K562 (cell line): ENCODE measurements around the gene SHISA7. TPM values are rescaled to one million over a fixed set of nuclear protein-coding genes. Genes with fewer than 3 reads are reported as not detected.

Experiments
- ATAC-seq: fragments of 200-7000 bp; cut with Tn5 transposase; 3 replicates; pipeline ENCODE4 v1.9.1; 2020; ENCODE audit warnings: moderate library complexity
- BruUV-seq: library from RNA; stranded (reverse); fragments of 400-500 nt; replicated peaks from 2 replicates; lab custom pipeline; 2021; lab: Mats Ljungman, UMichigan
- CTCF ChIA-PET: fragments of 300-600 bp; formaldehyde crosslinking; extraction: SDS; loops from one replicate; lab custom pipeline; 2021; ENCODE audit warnings: low intra/inter-chr PET ratio; lab: Yijun Ruan, JAX
- POLR2A ChIA-PET: fragments of 300-600, 350-650 bp; sonication (Branson Sonifier 250); formaldehyde crosslinking; extraction: SDS; loops from one replicate; lab custom pipeline; 2021; ENCODE audit warnings: antibody characterized with exemption, inconsistent platforms; lab: Yijun Ruan, JAX
- DNase-seq, 4 experiments: peaks; one replicate each; pipeline versions ENCODE4 v3.0.0 to v3.0.0-alpha.2; 2011 to 2018; ENCODE audit warnings: low spot score in 3 of 4, mixed read lengths in 3 of 4; ENCODE audit errors: extremely low read depth in 1 of 4
- FAIRE-seq: peaks from 2 replicates; lab custom pipeline; 2011; peaks lifted over from hg19 to GRCh38; lab: Jason Lieb, UNC
- H2AFZ ChIP-seq: 2 replicates; pipeline ENCODE4 v1.6.0; 2011; ENCODE audit warnings: low read depth, low read length, control low read depth, inconsistent platforms
- H3K27ac ChIP-seq: fragments of 200-600 bp; 3 replicates; pipeline ENCODE4 v1.8.0; 2011; ENCODE audit warnings: low read depth, mild to moderate bottlenecking, control low read depth, inconsistent platforms, low read length, moderate library complexity, mixed read lengths; ENCODE audit errors: extremely low read depth
- H3K27me3 ChIP-seq, 2 experiments: fragments of 300-600 bp in 1 of 2; 2 replicates in 1 of 2; 3 replicates in 1 of 2; pipeline versions ENCODE4 v1.6.0 to v1.8.0; 2011; ENCODE audit warnings: inconsistent platforms in 2 of 2, low read length in 2 of 2, mild to moderate bottlenecking in 1 of 2, mixed read lengths in 1 of 2, moderate library complexity in 1 of 2; ENCODE audit not compliant: control insufficient read depth in 2 of 2, insufficient read depth in 2 of 2
- H3K36me3 ChIP-seq: fragments of 300-600 bp; 3 replicates; pipeline ENCODE4 v1.8.0; 2011; ENCODE audit warnings: mild to moderate bottlenecking, low read length, inconsistent platforms; ENCODE audit not compliant: control insufficient read depth, insufficient read depth
- H3K4me1 ChIP-seq, 2 experiments: fragments of 200-600 bp in 1 of 2; replicated peaks in 1 of 2; 2 replicates in 1 of 2; 3 replicates in 1 of 2; pipeline versions ENCODE4 v1.5.1 to v1.8.0; 2011; ENCODE audit warnings: inconsistent platforms in 2 of 2, low read length in 2 of 2, mild to moderate bottlenecking in 1 of 2, mixed read lengths in 1 of 2, moderate library complexity in 1 of 2; ENCODE audit not compliant: control insufficient read depth in 2 of 2, insufficient read depth in 2 of 2
- H3K4me2 ChIP-seq: 2 replicates; pipeline ENCODE4 v1.6.1; 2011; ENCODE audit warnings: low read length, control low read depth, inconsistent platforms, mixed read lengths; ENCODE audit not compliant: insufficient read depth
- H3K4me3 ChIP-seq: fragments of 200-600 bp; sonication (generic), shearing (Covaris generic); 2 replicates; pipeline ENCODE4 v1.5.1; 2016; ENCODE audit warnings: control low read depth, inconsistent platforms
- H3K79me2 ChIP-seq: fragments of 200-600 bp; 3 replicates; pipeline ENCODE4 v1.8.0; 2011; ENCODE audit warnings: low read length, inconsistent platforms; ENCODE audit not compliant: control insufficient read depth, insufficient read depth
- H3K9ac ChIP-seq, 2 experiments: 2 replicates each; pipeline versions ENCODE4 v1.6.0 to v1.6.1; 2011; ENCODE audit warnings: low read depth in 2 of 2, low read length in 2 of 2, control low read depth in 1 of 2, inconsistent platforms in 1 of 2, mild to moderate bottlenecking in 1 of 2, mixed read lengths in 1 of 2; ENCODE audit not compliant: insufficient read depth in 1 of 2
- H3K9me1 ChIP-seq: one replicate; pipeline ENCODE4 v1.6.0; 2011; ENCODE audit warnings: inconsistent platforms, mild to moderate bottlenecking, low read length, moderate library complexity; ENCODE audit not compliant: control insufficient read depth, insufficient read depth
- H3K9me3 ChIP-seq: replicated peaks from 2 replicates; pipeline ENCODE4 v1.5.1; 2011; ENCODE audit warnings: low read depth, low read length, inconsistent platforms; ENCODE audit not compliant: control insufficient read depth, insufficient read depth
- H4K20me1 ChIP-seq: replicated peaks from 2 replicates; pipeline ENCODE4 v1.6.1; 2011; ENCODE audit warnings: low read length, inconsistent platforms, mixed read lengths; ENCODE audit not compliant: control insufficient read depth, insufficient read depth
- CHD7 ChIP-seq: fragments of 200-600 bp; sonication (generic); IDR thresholded peaks from one replicate; pipeline ENCODE4 v1.6.1; 2012; ENCODE audit warnings: mild to moderate bottlenecking, low read depth, low read length, inconsistent platforms
- FOXP4 ChIP-seq: sonication (generic); formaldehyde crosslinking; IDR thresholded peaks from 2 replicates; pipeline ENCODE4 v1.8.0; 2022; ENCODE audit warnings: mild to moderate bottlenecking, missing genetic modification reagents, borderline replicate concordance
- NFYB ChIP-seq: IDR thresholded peaks from 2 replicates; pipeline ENCODE4 v1.6.1; 2011; ENCODE audit warnings: mild to moderate bottlenecking, moderate library complexity; ENCODE audit not compliant: insufficient read length; ENCODE audit errors: extremely low read depth
- SREBF1 ChIP-seq: fragments of 150-350 bp; IDR thresholded peaks from 2 replicates; pipeline ENCODE4 v1.6.1; 2014; ENCODE audit warnings: antibody characterized with exemption, low read depth, low read length, borderline replicate concordance
- XRCC5 ChIP-seq: fragments of 200-400 bp; formaldehyde crosslinking; IDR thresholded peaks from 2 replicates; pipeline ENCODE4 v1.6.1; 2017; ENCODE audit warnings: low read depth, mild to moderate bottlenecking, low read length
- WGBS: fragments of 100-300 bp; shearing (Covaris generic); methylation state at CpG from one replicate; pipeline ENCODE4 v1.1.6; 2016; ENCODE audit warnings: low coverage, mixed read lengths; ENCODE audit not compliant: insufficient coverage; ENCODE audit errors: missing lambda C conversion rate; 5-methylcytosine and 5-hydroxymethylcytosine counted together
- in situ Hi-C: fragments of 300-500 bp; cut with MboI; formaldehyde crosslinking; loops from 4 replicates; pipeline ENCODE4 v1.15.0; 2018; ENCODE audit warnings: inconsistent platforms, mixed read lengths
- intact Hi-C: fragments of 100-400 bp; cut with micrococcal nuclease; formaldehyde crosslinking; loops from 2 replicates; pipeline ENCODE4 v1.14.2; 2022
- polyA plus RNA-seq, 8 experiments: library from polyadenylated mRNA; depleted of rRNA in 4 of 8; stranded (reverse) in 5 of 8; unstranded in 3 of 8; fragments of >200 nt; fragmentation: Nextera tagmentation in 2 of 8; fragmentation: Illumina TruSeq in 1 of 8; extraction: Ambion mirVana in 2 of 8; extraction: Trizol in 1 of 8; gene quantifications; 2 replicates each; pipeline versions ENCODE4 v1.2.1 to v1.2.3, GENCODE V29; 2011 to 2014; ENCODE audit warnings: inconsistent platforms in 1 of 8, missing spikeins in 1 of 8
- total RNA-seq, 7 experiments: library from RNA; depleted of rRNA in 6 of 7; stranded (reverse); fragments of >200 nt in 6 of 7; fragmentation: Illumina TruSeq in 2 of 7; extraction: Trizol in 2 of 7; gene quantifications; 2 replicates each; pipeline versions ENCODE4 v1.2.1 to v1.2.3, GENCODE V29; 2011 to 2021; ENCODE audit warnings: low replicate concordance in 1 of 7

SHISA7 gene
- total and polyA plus RNA-seq, 9 of the 15 experiments (the other 6 are each of a cell fraction or from before 2014, with no cell fraction given): 0.01 to 0.40 (median 0.07) TPM

GRCh38 chr19:55465460-55466240, 22.6 kb upstream of the SHISA7 start (continued):
- no peak for TF ChIP-seq XRCC5

GRCh38 chr19:55464662-55465054, 21.6 kb upstream of the SHISA7 start, which contains the start of gene C19orf85:
Gene C19orf85, minus strand, starts transcription at chr19:55464751. Its CDS starts 197 bp downstream, at chr19:55464554.
- ATAC-seq (no peak), DNase-seq (no peak), FAIRE-seq (no peak)
- no peak within 1 kb of the TSS for H2AFZ ChIP-seq
- H3K9ac ChIP-seq: peak within 1 kb of the TSS in 1 of 2 experiments; percentile 53; a peak in 2 of 4 replicates
- H3K36me3 ChIP-seq: peaks cover 4% of the 10 kb centered on the region; the same call in 2 of the 3 replicates
- ChIA-PET POLR2A (no interaction called here), CTCF (no interaction called here)
- H4K20me1 ChIP-seq: no peaks in the 10 kb centered on the region
- no peak within 1 kb of the TSS for H3K4me2 ChIP-seq
- H3K79me2 ChIP-seq: peaks cover 21% of the 10 kb centered on the region
- H3K4me3 ChIP-seq: no peak within 1 kb of the TSS
- peaks cover 37 to 77% of the 10 kb centered on the region in 2 experiments; a peak in 4 of 5 replicates for H3K4me1 ChIP-seq
- WGBS: 79% methylated on average over 9 of the region's 14 CpGs
- no TSS peak for BruUV-seq
- in situ Hi-C loops: no loop called here
- no peaks in the 10 kb centered on the region for H3K9me3 ChIP-seq
- intact Hi-C loops: no loop called here
- H3K27ac ChIP-seq: no peak within 1 kb of the TSS
- H3K9me1 ChIP-seq: no peaks in the 10 kb centered on the region
- H3K27me3 ChIP-seq: no peaks in the 10 kb centered on the region
- TF ChIP-seq CHD7 (no peak), SREBF1 (no peak), FOXP4 (CRISPR knock-in tag) (no peak), NFYB (no peak)
